HG02943 (cell line): ENCODE data around the gene CAMK1D.

Experiments
- ATAC-seq: cut with Tn5 transposase; IDR thresholded peaks from one replicate; pipeline ENCODE4 v1.9.1; 2021; ENCODE audit warnings: mild to moderate bottlenecking, low read depth, moderate library complexity; ENCODE audit not compliant: unreplicated experiment

The CAMK1D gene

GRCh38 chr10:12364559-12364958 lies 15.2 kb downstream of the CAMK1D start:
- ATAC-seq = no peak

- no peak for ATAC-seq
Measured at GRCh38 chr10:12367272-12367671, 17.9 kb downstream of the CAMK1D start.

DNA sequence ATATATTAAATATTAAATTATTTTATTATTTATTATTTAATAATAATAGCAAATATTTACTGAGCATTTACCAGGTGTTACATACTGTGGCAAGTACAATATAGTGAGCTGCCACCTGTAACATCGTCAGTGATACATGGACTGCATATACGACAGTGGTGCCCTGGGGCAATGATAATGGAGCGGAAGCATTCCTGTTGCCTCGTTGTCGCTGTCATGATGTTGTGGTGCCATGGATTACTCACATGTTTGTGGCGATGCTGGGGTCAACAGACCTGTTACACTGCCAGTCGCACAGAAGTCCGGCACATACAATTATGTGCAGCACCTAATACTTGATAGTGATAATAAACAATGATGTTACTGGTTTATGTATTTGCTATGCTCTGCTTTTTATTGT lies 20.6 kb downstream of the CAMK1D start:
- ATAC-seq = no peak

DNA sequence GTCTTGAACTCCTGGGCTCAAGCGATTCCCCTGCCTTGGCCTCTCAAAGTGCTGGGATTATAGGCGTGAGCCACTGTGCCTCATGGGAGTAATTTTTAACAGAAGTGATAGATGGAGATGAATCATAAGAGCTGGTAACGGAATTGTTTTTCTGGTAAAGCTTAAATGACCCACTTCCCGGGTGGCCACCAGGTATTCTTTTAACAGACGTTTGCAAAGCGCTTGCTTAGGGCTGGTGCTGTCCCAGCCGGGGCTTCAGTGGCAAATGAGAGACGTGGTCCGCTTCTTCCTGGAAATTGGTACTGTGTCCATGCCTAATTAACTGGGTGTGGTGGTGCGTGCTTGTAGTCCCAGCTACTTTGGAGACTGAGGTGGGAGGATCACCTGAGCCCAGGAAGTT lies 23.5 kb downstream of the CAMK1D start:
- no peak for ATAC-seq

DNA sequence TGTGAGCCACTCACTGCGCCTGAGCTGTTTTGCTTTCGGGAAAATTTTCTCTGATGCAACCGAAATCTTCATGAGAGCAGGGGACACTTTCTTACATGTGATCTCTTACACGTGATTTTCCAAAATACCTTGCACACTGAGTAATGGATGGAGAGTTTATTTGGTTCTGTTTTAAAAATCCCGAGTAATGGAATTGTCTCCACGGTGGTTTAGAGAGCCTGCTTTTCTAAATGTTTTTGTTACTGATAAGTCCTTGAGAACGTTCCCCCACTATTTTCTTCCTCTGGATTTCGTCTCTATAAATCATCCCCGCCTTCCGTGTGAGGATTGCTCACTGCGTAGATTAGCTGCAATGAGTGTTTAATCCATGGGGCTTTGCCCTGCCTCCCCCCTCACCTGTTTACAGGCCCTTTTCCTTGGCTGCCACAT lies 25.7 kb downstream of the CAMK1D start:
- no peak for ATAC-seq

GRCh38 chr10:12376211-12376610 lies 26.9 kb downstream of the CAMK1D start:
- ATAC-seq = no peak

- no peak for ATAC-seq
Measured at GRCh38 chr10:12377658-12378290, 28.4 kb downstream of the CAMK1D start.

DNA sequence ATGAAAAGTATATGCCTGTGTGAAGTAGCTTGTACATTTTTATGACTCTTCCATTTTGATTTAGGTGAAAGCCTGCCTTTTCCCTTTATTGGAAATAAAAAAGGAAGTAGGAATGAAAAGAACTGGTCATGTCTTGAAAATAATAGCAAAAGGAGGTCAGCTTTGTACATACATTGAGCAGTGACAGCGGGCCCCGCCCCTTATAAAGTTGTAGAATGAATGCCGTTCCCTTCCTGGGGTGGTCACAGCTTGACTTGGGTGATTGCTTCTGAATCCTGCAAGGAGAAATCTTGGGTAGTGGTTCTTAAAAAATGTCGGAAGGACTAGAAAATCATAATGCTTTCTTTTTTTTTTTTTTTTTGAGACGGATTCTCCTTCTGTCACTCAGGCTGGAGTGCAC lies 31.7 kb downstream of the CAMK1D start:
- ATAC-seq = no peak

GRCh38 chr10:12381536-12382156 lies 32.3 kb downstream of the CAMK1D start:
- no peak for ATAC-seq

DNA sequence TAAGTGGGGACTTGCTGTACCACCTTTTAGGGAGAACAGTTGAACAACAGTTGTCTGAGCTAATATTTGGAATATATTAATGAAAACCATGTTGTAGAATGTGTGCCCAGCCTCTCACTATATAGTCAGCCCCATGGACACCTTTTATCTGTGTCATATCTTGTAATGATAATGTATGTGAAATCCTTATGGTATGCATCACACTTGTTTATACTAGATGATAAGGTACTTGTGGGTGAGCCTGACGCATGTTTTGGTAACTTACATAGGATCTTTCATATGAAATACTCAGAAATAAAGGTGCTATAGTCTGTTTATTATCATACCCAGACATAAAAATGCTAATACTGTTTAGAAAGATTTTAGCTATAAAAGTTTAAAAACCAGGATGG lies 32.8 kb downstream of the CAMK1D start:
- no peak for ATAC-seq

DNA sequence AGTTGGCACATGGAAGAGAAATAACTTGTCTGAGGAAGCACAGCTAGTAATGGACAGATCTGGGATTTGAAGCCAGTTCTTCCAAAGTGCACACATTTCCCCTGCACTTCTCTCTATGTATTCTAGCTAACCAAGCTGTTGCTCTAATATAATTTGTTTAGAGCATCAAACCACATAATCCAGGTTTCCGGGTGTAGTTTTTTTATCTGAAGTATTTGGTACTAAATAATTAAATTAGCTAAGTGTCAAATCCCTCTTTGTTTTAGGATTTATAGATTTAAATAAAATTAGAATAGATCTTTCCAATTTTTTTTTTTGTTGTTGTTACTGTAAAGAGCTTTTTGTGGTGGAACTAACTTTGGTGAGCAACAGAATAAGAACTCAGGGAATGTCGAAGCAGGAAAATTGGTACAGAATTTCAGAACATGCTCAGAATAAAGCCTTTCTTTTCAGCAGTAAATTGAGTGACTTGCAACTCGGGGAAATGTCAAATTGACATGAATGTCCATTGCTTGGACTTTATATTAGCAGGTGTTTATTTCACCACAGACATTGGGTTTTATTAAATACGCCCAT lies 33.7 kb downstream of the CAMK1D start:
- ATAC-seq = no peak

DNA sequence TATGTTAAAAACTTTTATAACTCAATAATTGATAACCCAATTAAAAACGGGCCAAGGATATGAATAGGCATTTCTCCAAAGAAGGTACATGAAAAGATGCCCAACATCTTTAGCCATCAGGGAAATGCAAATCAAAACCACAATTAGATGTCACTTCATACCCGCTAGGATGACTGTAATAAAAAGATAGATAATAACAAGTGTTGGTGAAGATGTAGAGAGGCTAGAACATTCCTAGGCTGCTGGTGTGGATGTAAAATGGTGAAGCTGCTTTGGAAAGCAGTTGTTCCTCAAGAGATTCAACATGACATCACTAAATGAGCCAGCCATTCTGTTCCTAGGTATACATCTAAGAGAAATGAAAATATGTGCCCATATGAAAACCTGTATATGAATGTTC lies 35.6 kb downstream of the CAMK1D start:
- ATAC-seq = no peak

DNA sequence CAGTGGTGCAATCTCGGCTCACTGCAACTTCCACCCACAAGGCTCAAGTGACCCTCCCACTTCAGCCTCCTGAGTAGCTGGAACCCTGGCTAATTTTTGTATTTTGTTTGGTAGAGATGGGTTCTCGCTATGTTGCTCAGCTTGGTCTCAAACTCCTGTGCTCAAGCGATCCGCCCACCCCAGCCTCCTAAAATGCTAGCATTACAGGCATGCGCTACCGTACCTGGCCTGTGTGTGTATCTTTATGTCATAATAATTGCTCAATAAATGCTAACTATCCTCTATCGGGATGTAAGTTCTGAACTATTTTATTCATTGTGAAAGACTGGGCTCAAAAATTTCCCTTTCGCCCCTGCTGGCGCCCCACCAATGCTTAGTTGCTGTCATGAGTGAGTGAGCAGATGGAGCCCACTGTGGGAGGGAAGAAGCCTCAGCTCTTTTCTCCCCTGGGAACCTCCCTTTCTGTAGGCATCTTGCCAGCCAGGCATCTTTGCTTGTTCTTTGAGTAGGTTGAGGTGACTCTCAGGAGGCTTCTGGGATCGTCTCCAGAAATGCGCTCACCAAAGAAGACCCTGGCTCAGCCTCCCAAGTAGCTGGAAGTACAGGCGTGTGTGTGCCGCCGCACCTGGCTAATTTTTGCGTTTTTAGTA lies 38.3 kb downstream of the CAMK1D start:
- no peak for ATAC-seq

- no peak for ATAC-seq
Measured at GRCh38 chr10:12388671-12389070, 39.3 kb downstream of the CAMK1D start.

- no peak for ATAC-seq
Measured at GRCh38 chr10:12389154-12389734, 39.9 kb downstream of the CAMK1D start.

DNA sequence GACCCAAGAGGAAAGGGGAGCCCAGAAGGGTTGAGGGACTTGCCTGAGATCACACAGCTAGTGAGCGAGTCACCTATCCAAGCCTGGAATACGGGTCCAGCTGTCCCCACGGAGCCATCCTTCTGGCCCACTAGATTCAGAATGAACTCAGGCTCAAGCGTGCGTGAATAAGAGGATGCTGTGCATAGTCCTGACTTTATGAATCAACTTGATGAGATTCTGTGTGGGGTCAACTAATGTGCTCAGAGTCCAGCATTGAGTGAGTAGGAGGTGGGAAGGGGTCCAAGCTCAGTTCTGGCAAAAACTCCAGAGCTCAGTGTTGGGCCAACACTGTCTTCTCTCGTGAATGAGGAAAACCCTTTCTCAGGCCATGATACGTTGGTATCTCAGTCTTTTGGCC lies 41.4 kb downstream of the CAMK1D start:
- no peak for ATAC-seq

DNA sequence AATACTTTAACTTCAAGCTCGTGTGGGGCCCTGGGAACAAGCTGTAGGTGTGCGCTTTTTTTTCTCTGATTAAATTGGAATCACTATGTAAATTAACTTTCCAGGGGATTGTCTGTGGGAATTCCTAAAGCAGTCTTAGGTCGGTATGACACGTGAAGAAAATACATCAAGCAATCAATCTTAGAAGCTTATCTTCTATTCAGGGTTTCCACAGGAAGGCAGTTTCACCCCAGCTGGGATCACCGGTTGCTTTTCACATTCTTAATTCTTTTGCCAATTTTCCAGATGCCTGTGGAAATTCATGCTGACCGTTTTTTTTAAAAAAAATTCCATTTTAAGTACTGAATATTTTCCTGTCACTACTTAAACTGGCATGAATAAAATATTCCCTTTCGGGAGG lies 41.9 kb downstream of the CAMK1D start:
- ATAC-seq = no peak

DNA sequence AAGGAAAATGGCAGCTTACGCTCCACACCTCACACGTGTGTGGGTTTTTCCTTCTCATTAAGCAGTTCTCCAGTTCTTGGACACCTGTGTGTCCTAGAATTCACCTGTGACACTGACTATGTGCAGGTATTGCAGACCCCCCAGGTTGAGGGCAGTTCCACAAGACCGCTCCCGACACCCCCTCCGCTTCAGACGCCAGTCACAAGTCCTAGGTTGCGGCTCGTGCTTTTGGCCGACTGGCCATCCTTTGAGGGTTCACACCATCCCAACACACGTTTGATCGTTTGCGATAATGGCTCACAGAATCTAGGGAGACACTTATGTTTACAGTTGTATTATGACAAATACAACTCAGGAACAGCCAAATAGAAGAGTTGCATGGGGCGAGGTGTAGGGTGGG lies 44.5 kb downstream of the CAMK1D start:
- no peak for ATAC-seq

DNA sequence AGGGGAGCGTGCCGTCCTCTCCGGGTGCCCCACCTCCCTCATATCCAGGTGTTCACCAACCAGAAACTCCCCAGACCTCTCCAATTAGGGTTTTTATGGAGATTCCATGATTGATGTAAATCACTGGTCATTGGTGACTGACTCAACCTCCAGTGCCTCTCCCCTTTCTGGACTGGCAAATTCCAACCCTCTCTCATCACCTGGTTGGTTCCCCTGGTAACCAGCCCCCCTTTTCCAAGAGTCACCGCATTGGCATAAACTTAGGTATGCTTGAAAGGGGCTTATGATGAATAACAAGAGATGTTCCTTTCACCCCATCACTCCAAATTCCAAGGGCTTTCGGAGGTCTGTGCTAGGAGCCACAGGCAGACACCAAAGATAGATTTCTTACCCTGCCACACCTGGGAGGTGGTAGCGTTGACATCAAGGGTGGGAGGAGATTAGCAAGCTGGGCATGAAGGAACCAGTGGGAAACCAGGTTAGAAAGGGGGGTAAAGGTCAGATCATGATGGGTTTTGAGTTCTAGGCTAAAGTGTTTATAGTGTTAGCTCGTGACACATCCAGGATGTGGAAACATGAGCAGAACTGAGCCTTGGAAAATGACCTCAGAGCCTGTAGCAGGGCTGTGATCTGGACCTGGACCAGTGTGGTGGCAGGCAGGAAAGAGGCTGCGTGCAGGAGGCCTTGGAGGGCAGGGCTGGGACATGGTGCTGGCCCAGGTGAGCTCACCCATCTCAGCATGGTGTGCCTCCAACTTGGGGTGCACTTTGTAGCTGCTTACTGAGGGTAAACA lies 45.1 kb downstream of the CAMK1D start:
- ATAC-seq = no peak

DNA sequence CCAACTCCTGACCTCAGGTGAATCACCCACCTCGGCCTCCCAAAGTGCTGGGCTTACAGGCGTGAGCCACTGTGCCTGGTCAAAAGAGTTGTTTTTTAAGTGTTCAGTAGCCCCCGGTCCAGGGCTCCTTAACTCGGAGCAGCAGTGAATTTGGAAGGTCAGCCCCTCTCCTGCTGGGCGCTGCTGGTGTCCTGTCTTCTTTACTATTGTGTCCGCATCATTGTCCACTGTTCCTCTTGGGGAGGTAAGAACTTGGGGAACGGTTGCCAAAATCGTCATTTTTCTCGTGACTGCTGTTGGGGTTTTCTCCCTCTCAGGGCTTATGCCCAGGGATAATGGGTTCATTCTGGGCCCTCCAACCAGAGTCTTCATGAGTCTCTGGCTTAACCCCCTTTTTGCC lies 46.7 kb downstream of the CAMK1D start:
- ATAC-seq = no peak

DNA sequence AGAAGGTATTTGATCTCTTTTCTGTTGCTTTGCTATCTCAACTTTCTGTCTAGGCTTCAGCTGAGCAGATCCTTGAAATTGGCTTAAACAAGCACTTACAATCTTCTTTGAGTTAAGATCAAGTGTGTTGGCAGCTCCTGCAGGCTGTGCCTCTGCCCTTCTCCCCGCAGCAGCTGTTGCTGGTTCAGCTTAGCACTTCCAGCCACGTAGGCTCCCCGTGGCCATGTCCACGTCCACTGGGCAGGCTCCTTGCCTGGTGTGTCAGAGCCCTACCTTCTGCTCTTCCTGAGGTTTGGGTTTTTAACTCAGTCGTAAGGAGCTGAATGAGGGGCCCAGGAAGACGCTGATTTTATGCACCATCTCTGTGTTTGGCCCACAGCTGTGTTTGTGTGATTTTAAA lies 47.2 kb downstream of the CAMK1D start:
- no peak for ATAC-seq
